GM12865 (cell line): ENCODE measurements around the gene SLC2A1.

Source experiments
- DNase-seq: peaks from one replicate; pipeline ENCODE4 v3.0.0; 2010; ENCODE audit warnings: low read depth
- H3K4me3 ChIP-seq: 2 replicates; pipeline ENCODE4 v1.5.1; 2011; ENCODE audit warnings: mild to moderate bottlenecking, low read depth, low read length, control low read depth
- CTCF ChIP-seq: IDR thresholded peaks from 2 replicates; pipeline ENCODE4 v1.5.1; 2011; ENCODE audit warnings: low read length, control low read depth, low read depth, inconsistent platforms; ENCODE audit not compliant: insufficient read depth; ENCODE audit errors: missing control alignments

The SLC2A1 gene

GRCh38 chr1:42960122-42960390, 1.4 kb upstream of the SLC2A1 start:
- peak overlapping the region; percentile 92 for H3K4me3 ChIP-seq
- no peak for TF ChIP-seq CTCF
- no peak for DNase-seq

- H3K4me3 ChIP-seq: peak overlapping the region; percentile 92
- no peak for TF ChIP-seq CTCF
- peak; percentile 73 for DNase-seq
These were observed 684 bp downstream of the SLC2A1 start for GRCh38 chr1:42957880-42958487.

GRCh38 chr1:42957229-42957879, 1.3 kb downstream of the SLC2A1 start:
- peak overlapping the region; percentile 92 for H3K4me3 ChIP-seq
- DNase-seq: no peak
- no peak for TF ChIP-seq CTCF

- no peak for TF ChIP-seq CTCF
- H3K4me3 ChIP-seq: peak overlapping the region; percentile 92
- no peak for DNase-seq
These were observed 1.9 kb downstream of the SLC2A1 start for GRCh38 chr1:42956739-42957138.

GRCh38 chr1:42955311-42956063, 3.2 kb downstream of the SLC2A1 start:
- no peak for DNase-seq
- no peak for TF ChIP-seq CTCF
- peak overlapping the region; percentile 92 for H3K4me3 ChIP-seq

GRCh38 chr1:42953182-42954180, 5.2 kb downstream of the SLC2A1 start:
- peak overlapping the region; percentile 14 for H3K4me3 ChIP-seq
- no peak for DNase-seq
- TF ChIP-seq CTCF: no peak
